ENCODE measurements around the gene DUSP8.

The DUSP8 gene

GRCh38 chr11:1549338-1550330 is 22.4 kb downstream of the DUSP8 start:
- Histone ChIP-seq H3K36me3 (ENCODE audit: control insufficient read depth, insufficient read depth, low read length) (no peaks in the 10 kb centered on the region), H3K27ac (ENCODE audit: low read depth, low read length) (no peak overlapping the region), H3K4me3 (ENCODE audit: low read depth, low read length) (no peak overlapping the region), H3K4me1 (ENCODE audit: control insufficient read depth, insufficient read depth, low read length) (peaks cover 18% of the 10 kb centered on the region), H3K27me3 (ENCODE audit: control insufficient read depth, insufficient read depth, low read length) (peaks cover 84% of the 10 kb centered on the region), H3K9me3 (ENCODE audit: control insufficient read depth, insufficient read depth, low read depth, low read length) (no peaks in the 10 kb centered on the region), H3K9ac (ENCODE audit: low read length) (no peak overlapping the region)

GRCh38 chr11:1548221-1549070 is 23.6 kb downstream of the DUSP8 start:
- H3K4me3 ChIP-seq (ENCODE audit: low read depth, low read length): peak overlapping the region; percentile 49
- H3K27ac ChIP-seq (ENCODE audit: low read depth, low read length): no peak overlapping the region
- no peaks in the 10 kb centered on the region for H3K36me3 ChIP-seq (ENCODE audit: control insufficient read depth, insufficient read depth, low read length)
- H3K27me3 ChIP-seq (ENCODE audit: control insufficient read depth, insufficient read depth, low read length): peaks cover 84% of the 10 kb centered on the region
- H3K4me1 ChIP-seq (ENCODE audit: control insufficient read depth, insufficient read depth, low read length): peaks cover 11% of the 10 kb centered on the region
- peak overlapping the region; percentile 49 for H3K9ac ChIP-seq (ENCODE audit: low read length)
- no peaks in the 10 kb centered on the region for H3K9me3 ChIP-seq (ENCODE audit: control insufficient read depth, insufficient read depth, low read depth, low read length)

GRCh38 chr11:1547467-1548098 is 24.5 kb downstream of the DUSP8 start:
- Histone ChIP-seq H3K36me3 (ENCODE audit: control insufficient read depth, insufficient read depth, low read length) (no peaks in the 10 kb centered on the region), H3K9me3 (ENCODE audit: control insufficient read depth, insufficient read depth, low read depth, low read length) (no peaks in the 10 kb centered on the region), H3K4me1 (ENCODE audit: control insufficient read depth, insufficient read depth, low read length) (peaks cover 11% of the 10 kb centered on the region), H3K9ac (ENCODE audit: low read length) (no peak overlapping the region), H3K27me3 (ENCODE audit: control insufficient read depth, insufficient read depth, low read length) (peaks cover 78% of the 10 kb centered on the region), H3K4me3 (ENCODE audit: low read depth, low read length) (peak overlapping the region; percentile 60), H3K27ac (ENCODE audit: low read depth, low read length) (no peak overlapping the region)

- Histone ChIP-seq H3K9ac (ENCODE audit: low read length) (no peak overlapping the region), H3K27ac (ENCODE audit: low read depth, low read length) (no peak overlapping the region), H3K36me3 (ENCODE audit: control insufficient read depth, insufficient read depth, low read length) (no peaks in the 10 kb centered on the region), H3K4me3 (ENCODE audit: low read depth, low read length) (peak overlapping the region; percentile 60), H3K4me1 (ENCODE audit: control insufficient read depth, insufficient read depth, low read length) (peaks cover 11% of the 10 kb centered on the region), H3K9me3 (ENCODE audit: control insufficient read depth, insufficient read depth, low read depth, low read length) (no peaks in the 10 kb centered on the region), H3K27me3 (ENCODE audit: control insufficient read depth, insufficient read depth, low read length) (peaks cover 79% of the 10 kb centered on the region)
Observed at GRCh38 chr11:1546536-1547466, 25.3 kb downstream of the DUSP8 start.

- H3K36me3 ChIP-seq (ENCODE audit: control insufficient read depth, insufficient read depth, low read length): no peaks in the 10 kb centered on the region
- peak overlapping the region; percentile 60 for H3K4me3 ChIP-seq (ENCODE audit: low read depth, low read length)
- peaks cover 86% of the 10 kb centered on the region for H3K27me3 ChIP-seq (ENCODE audit: control insufficient read depth, insufficient read depth, low read length)
- H3K9me3 ChIP-seq (ENCODE audit: control insufficient read depth, insufficient read depth, low read depth, low read length): no peaks in the 10 kb centered on the region
- no peak overlapping the region for H3K27ac ChIP-seq (ENCODE audit: low read depth, low read length)
- peaks cover 11% of the 10 kb centered on the region for H3K4me1 ChIP-seq (ENCODE audit: control insufficient read depth, insufficient read depth, low read length)
- H3K9ac ChIP-seq (ENCODE audit: low read length): no peak overlapping the region
Observed at GRCh38 chr11:1546077-1546535, 26.0 kb downstream of the DUSP8 start.

- Histone ChIP-seq H3K36me3 (ENCODE audit: control insufficient read depth, insufficient read depth, low read length) (no peaks in the 10 kb centered on the region), H3K9me3 (ENCODE audit: control insufficient read depth, insufficient read depth, low read depth, low read length) (no peaks in the 10 kb centered on the region), H3K27me3 (ENCODE audit: control insufficient read depth, insufficient read depth, low read length) (peaks cover 90% of the 10 kb centered on the region), H3K27ac (ENCODE audit: low read depth, low read length) (no peak overlapping the region), H3K4me1 (ENCODE audit: control insufficient read depth, insufficient read depth, low read length) (peaks cover 11% of the 10 kb centered on the region), H3K4me3 (ENCODE audit: low read depth, low read length) (no peak overlapping the region), H3K9ac (ENCODE audit: low read length) (no peak overlapping the region)
Observed at GRCh38 chr11:1545432-1545831, 26.6 kb downstream of the DUSP8 start.

- peaks cover 11% of the 10 kb centered on the region for H3K4me1 ChIP-seq (ENCODE audit: control insufficient read depth, insufficient read depth, low read length)
- H3K9ac ChIP-seq (ENCODE audit: low read length): no peak overlapping the region
- H3K27ac ChIP-seq (ENCODE audit: low read depth, low read length): no peak overlapping the region
- no peaks in the 10 kb centered on the region for H3K9me3 ChIP-seq (ENCODE audit: control insufficient read depth, insufficient read depth, low read depth, low read length)
- H3K36me3 ChIP-seq (ENCODE audit: control insufficient read depth, insufficient read depth, low read length): no peaks in the 10 kb centered on the region
- H3K4me3 ChIP-seq (ENCODE audit: low read depth, low read length): no peak overlapping the region
- peaks cover 89% of the 10 kb centered on the region for H3K27me3 ChIP-seq (ENCODE audit: control insufficient read depth, insufficient read depth, low read length)
Observed at GRCh38 chr11:1544536-1544935, 27.5 kb downstream of the DUSP8 start.

- Histone ChIP-seq H3K4me3 (ENCODE audit: low read depth, low read length) (no peak overlapping the region), H3K27me3 (ENCODE audit: control insufficient read depth, insufficient read depth, low read length) (peaks cover 86% of the 10 kb centered on the region), H3K27ac (ENCODE audit: low read depth, low read length) (no peak overlapping the region), H3K36me3 (ENCODE audit: control insufficient read depth, insufficient read depth, low read length) (no peaks in the 10 kb centered on the region), H3K4me1 (ENCODE audit: control insufficient read depth, insufficient read depth, low read length) (peaks cover 11% of the 10 kb centered on the region), H3K9me3 (ENCODE audit: control insufficient read depth, insufficient read depth, low read depth, low read length) (no peaks in the 10 kb centered on the region), H3K9ac (ENCODE audit: low read length) (no peak overlapping the region)
Observed at GRCh38 chr11:1543606-1544263, 28.3 kb downstream of the DUSP8 start.

GRCh38 chr11:1542267-1542666 is 29.8 kb downstream of the DUSP8 start:
- Histone ChIP-seq H3K9ac (ENCODE audit: low read length) (no peak overlapping the region), H3K9me3 (ENCODE audit: control insufficient read depth, insufficient read depth, low read depth, low read length) (no peaks in the 10 kb centered on the region), H3K4me1 (ENCODE audit: control insufficient read depth, insufficient read depth, low read length) (peaks cover 9% of the 10 kb centered on the region), H3K36me3 (ENCODE audit: control insufficient read depth, insufficient read depth, low read length) (no peaks in the 10 kb centered on the region), H3K4me3 (ENCODE audit: low read depth, low read length) (no peak overlapping the region), H3K27ac (ENCODE audit: low read depth, low read length) (no peak overlapping the region), H3K27me3 (ENCODE audit: control insufficient read depth, insufficient read depth, low read length) (peaks cover 82% of the 10 kb centered on the region)

Data from HUES6 (cell line).